WTC11 (cell line): ENCODE measurements around the gene PAMR1. TPM values are rescaled to one million over a fixed set of nuclear protein-coding genes. Genes with fewer than 3 reads are reported as not detected.
A peak's percentile ranks its signal among the peaks of the same experiment; 100 is the strongest.

Experiments
- ATAC-seq: fragments of 200-7000 bp; cut with Tn5 transposase; 2 replicates; pipeline ENCODE4 v1.10.0; 2021; ENCODE audit warnings: mild to moderate bottlenecking, moderate library complexity
- Bru-seq: library from RNA; stranded (reverse); fragments of 400-500 nt; gene quantifications from one replicate; lab custom pipeline; 2021; lab: Mats Ljungman, UMichigan
- CTCF ChIA-PET: fragments of 300-600 bp; sonication (Branson Sonifier 250); formaldehyde crosslinking; loops from one replicate; lab custom pipeline; 2021; ENCODE audit warnings: antibody characterized with exemption; lab: Charles Lee
- POLR2A ChIA-PET: fragments of 350-600 bp; sonication (Branson Sonifier 250); formaldehyde crosslinking; loops from one replicate; lab custom pipeline; 2021; ENCODE audit warnings: antibody characterized with exemption; lab: Charles Lee
- DNase-seq: peaks from one replicate; pipeline ENCODE4 v3.0.0; 2021; ENCODE audit warnings: low spot score
- H3K27ac Mint-ChIP-seq: 2 replicates; pipeline ENCODE4 v1.8.0; 2021; ENCODE audit warnings: mixed read lengths
- H3K27me3 Mint-ChIP-seq: 2 replicates; pipeline ENCODE4 v1.8.0; 2021; ENCODE audit warnings: low read depth, mild to moderate bottlenecking, moderate library complexity, mixed read lengths
- H3K36me3 Mint-ChIP-seq: 2 replicates; pipeline ENCODE4 v1.8.0; 2021; ENCODE audit warnings: mixed read lengths
- H3K4me1 Mint-ChIP-seq: 2 replicates; pipeline ENCODE4 v1.8.0; 2022; ENCODE audit warnings: mixed read lengths
- H3K4me3 Mint-ChIP-seq: 2 replicates; pipeline ENCODE4 v1.8.0; 2021; ENCODE audit warnings: mild to moderate bottlenecking, moderate library complexity, mixed read lengths
- H3K9me3 Mint-ChIP-seq: 2 replicates; pipeline ENCODE4 v1.8.0; 2021; ENCODE audit warnings: mixed read lengths
- FOXK1 ChIP-seq: sonication (generic); formaldehyde crosslinking; IDR thresholded peaks from 2 replicates; pipeline ENCODE4 v1.8.0; 2022; ENCODE audit warnings: mild to moderate bottlenecking, moderate library complexity, missing genetic modification reagents
- GRHL2 ChIP-seq: fragments of 250-450 bp; sonication (Bioruptor Pico); IDR thresholded peaks from 2 replicates; pipeline ENCODE4 v1.8.0; 2022; ENCODE audit warnings: mild to moderate bottlenecking, moderate library complexity; ENCODE audit not compliant: insufficient replicate concordance, severe bottlenecking
- JAZF1 ChIP-seq: fragments of 250-450 bp; sonication (Bioruptor Pico); IDR thresholded peaks from 2 replicates; pipeline ENCODE4 v1.9.0; 2021; ENCODE audit warnings: moderate library complexity, mild to moderate bottlenecking, inconsistent platforms
- KAT7 ChIP-seq: sonication (generic); formaldehyde crosslinking; IDR thresholded peaks from 2 replicates; pipeline ENCODE4 v1.8.1; 2023; ENCODE audit warnings: missing genetic modification reagents, mild to moderate bottlenecking, borderline replicate concordance
- NFYB ChIP-seq: sonication (generic); formaldehyde crosslinking; conservative IDR thresholded peaks from 2 replicates; pipeline ENCODE4 v1.8.0; 2022; ENCODE audit warnings: low read depth, missing genetic modification reagents
- NR1H2 ChIP-seq: sonication (generic); formaldehyde crosslinking; IDR thresholded peaks from 2 replicates; pipeline ENCODE4 v1.9.0; 2021; ENCODE audit warnings: mild to moderate bottlenecking, moderate library complexity, missing genetic modification reagents
- RELA ChIP-seq: sonication (generic); formaldehyde crosslinking; IDR thresholded peaks from 2 replicates; pipeline ENCODE4 v1.8.1; 2022; ENCODE audit warnings: missing genetic modification reagents, mild to moderate bottlenecking, borderline replicate concordance
- SMAD3 ChIP-seq: sonication (generic); formaldehyde crosslinking; IDR thresholded peaks from 2 replicates; pipeline ENCODE4 v1.8.0; 2022; ENCODE audit warnings: missing genetic modification reagents, mild to moderate bottlenecking, borderline replicate concordance
- TEAD1 ChIP-seq: sonication (generic); formaldehyde crosslinking; IDR thresholded peaks from 2 replicates; pipeline ENCODE4 v1.8.0; 2022; ENCODE audit warnings: mild to moderate bottlenecking, missing genetic modification reagents
- ZNF219 ChIP-seq: sonication (generic); formaldehyde crosslinking; IDR thresholded peaks from 2 replicates; pipeline ENCODE4 v1.8.0; 2023; ENCODE audit warnings: missing genetic modification reagents, mild to moderate bottlenecking, borderline replicate concordance
- ZNF232 ChIP-seq: sonication (generic); formaldehyde crosslinking; IDR thresholded peaks from 2 replicates; pipeline ENCODE4 v1.8.0; 2022; ENCODE audit warnings: mild to moderate bottlenecking, missing genetic modification reagents
- ZNF423 ChIP-seq: fragments of 250-450 bp; sonication (Bioruptor Pico); IDR thresholded peaks from 2 replicates; pipeline ENCODE4 v2.1.2; 2022; ENCODE audit warnings: mild to moderate bottlenecking, moderate library complexity
- long read RNA-seq, 3 experiments: library from RNA in 1 of 3; library from capped mRNA in 1 of 3; library from polyadenylated mRNA in 1 of 3; unstranded in 2 of 3; stranded (forward) in 1 of 3; transcript quantifications; one replicate each; pipeline ENCODE4 v2.0.0, GENCODE V29; 2021
- total RNA-seq: library from RNA; stranded (reverse); gene quantifications from 3 replicates; pipeline ENCODE4 v1.2.3, GENCODE V29; 2021
- TF ChIP-seq, protein P1 (sequence below): sonication (generic); formaldehyde crosslinking; IDR thresholded peaks from 2 replicates; pipeline ENCODE4 v1.8.1; 2023; ENCODE audit warnings: mild to moderate bottlenecking, missing genetic modification reagents
- TF ChIP-seq, protein P2 (sequence below): sonication (generic); formaldehyde crosslinking; IDR thresholded peaks from 2 replicates; pipeline ENCODE4 v1.8.0; 2023; ENCODE audit warnings: mild to moderate bottlenecking, missing genetic modification reagents
- TF ChIP-seq, protein P3 (sequence below): sonication (generic); formaldehyde crosslinking; IDR thresholded peaks from 2 replicates; pipeline ENCODE4 v1.8.0; 2022; ENCODE audit warnings: mild to moderate bottlenecking, missing genetic modification reagents
- TF ChIP-seq, protein P4 (sequence below): sonication (generic); formaldehyde crosslinking; conservative IDR thresholded peaks from 2 replicates; pipeline ENCODE4 v1.8.1; 2022; ENCODE audit warnings: mild to moderate bottlenecking, missing genetic modification reagents
- TF ChIP-seq, protein P5 (sequence below): sonication (generic); formaldehyde crosslinking; IDR thresholded peaks from 2 replicates; pipeline ENCODE4 v1.8.0; 2023; ENCODE audit warnings: missing genetic modification reagents, mild to moderate bottlenecking, borderline replicate concordance
- TF ChIP-seq, protein P6 (sequence below): fragments of 200-600 bp; IDR thresholded peaks from 2 replicates; pipeline ENCODE4 v1.8.0; 2022; ENCODE audit warnings: antibody characterized with exemption

The PAMR1 gene
- 2.3 to 3.2 TPM (median 2.8 TPM) in 3 replicates for total RNA-seq
- Bru-seq, nascent RNA, result percentile 36 among the genes with signal in this experiment
- long read RNA-seq, experiment 1, partial matches to known transcripts, result 0 of 7 reads
- long read RNA-seq, experiment 1, other reads (novel, unspliced or antisense), result 1 of 7 reads
- long read RNA-seq, experiment 2, partial matches to known transcripts, result 0 of 2 reads
- long read RNA-seq, experiment 2, other reads (novel, unspliced or antisense), result 0 of 2 reads
- long read RNA-seq, experiment 3, partial matches to known transcripts, result 3 of 3 reads
- long read RNA-seq, experiment 3, other reads (novel, unspliced or antisense), result 0 of 3 reads

- Mint-ChIP-seq H3K36me3 (no peaks in the 10 kb centered on the region; the same call in 1 of the 2 replicates), H3K4me3 (peak within 1 kb of the TSS; percentile 84), H3K27ac (no peak within 1 kb of the TSS), H3K9me3 (peaks cover 8% of the 10 kb centered on the region), H3K27me3 (peaks cover 71% of the 10 kb centered on the region), H3K4me1 (peaks cover 26% of the 10 kb centered on the region)
- DNase-seq (peak; percentile 72), ATAC-seq (peak; percentile 81)
- ChIA-PET CTCF (interaction anchor here (0.6 to 3.3 kb wide), 14 partner anchors 11 to 740 kb away, joined by 3 to 28 read pairs (median 3); partner anchors contain the start of genes FJX1 and SLC1A2), POLR2A (interaction anchor here (0.8 to 1.2 kb wide), 3 partner anchors 9 to 547 kb away, joined by 3 read pairs; no protein-coding TSS in a partner anchor)
- TF ChIP-seq SMAD3 (CRISPR knock-in tag) (no peak), GRHL2 (CRISPR knock-in tag) (no peak), ZNF423 (CRISPR knock-in tag) (peak; percentile 49), ZNF232 (CRISPR knock-in tag) (no peak), NR1H2 (no peak), ZNF219 (CRISPR knock-in tag) (no peak), TEAD1 (CRISPR knock-in tag) (no peak), FOXK1 (CRISPR knock-in tag) (no peak), RELA (0 out of 2 replicates have a peak, but pooled peaks have one; percentile 46), KAT7 (CRISPR knock-in tag) (no peak), JAZF1 (CRISPR knock-in tag) (no peak), NFYB (CRISPR knock-in tag) (no peak)
- TF ChIP-seq, protein P1, sequence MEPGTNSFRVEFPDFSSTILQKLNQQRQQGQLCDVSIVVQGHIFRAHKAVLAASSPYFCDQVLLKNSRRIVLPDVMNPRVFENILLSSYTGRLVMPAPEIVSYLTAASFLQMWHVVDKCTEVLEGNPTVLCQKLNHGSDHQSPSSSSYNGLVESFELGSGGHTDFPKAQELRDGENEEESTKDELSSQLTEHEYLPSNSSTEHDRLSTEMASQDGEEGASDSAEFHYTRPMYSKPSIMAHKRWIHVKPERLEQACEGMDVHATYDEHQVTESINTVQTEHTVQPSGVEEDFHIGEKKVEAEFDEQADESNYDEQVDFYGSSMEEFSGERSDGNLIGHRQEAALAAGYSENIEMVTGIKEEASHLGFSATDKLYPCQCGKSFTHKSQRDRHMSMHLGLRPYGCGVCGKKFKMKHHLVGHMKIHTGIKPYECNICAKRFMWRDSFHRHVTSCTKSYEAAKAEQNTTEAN (CRISPR knock-in tag), result no peak
- TF ChIP-seq, protein P2, sequence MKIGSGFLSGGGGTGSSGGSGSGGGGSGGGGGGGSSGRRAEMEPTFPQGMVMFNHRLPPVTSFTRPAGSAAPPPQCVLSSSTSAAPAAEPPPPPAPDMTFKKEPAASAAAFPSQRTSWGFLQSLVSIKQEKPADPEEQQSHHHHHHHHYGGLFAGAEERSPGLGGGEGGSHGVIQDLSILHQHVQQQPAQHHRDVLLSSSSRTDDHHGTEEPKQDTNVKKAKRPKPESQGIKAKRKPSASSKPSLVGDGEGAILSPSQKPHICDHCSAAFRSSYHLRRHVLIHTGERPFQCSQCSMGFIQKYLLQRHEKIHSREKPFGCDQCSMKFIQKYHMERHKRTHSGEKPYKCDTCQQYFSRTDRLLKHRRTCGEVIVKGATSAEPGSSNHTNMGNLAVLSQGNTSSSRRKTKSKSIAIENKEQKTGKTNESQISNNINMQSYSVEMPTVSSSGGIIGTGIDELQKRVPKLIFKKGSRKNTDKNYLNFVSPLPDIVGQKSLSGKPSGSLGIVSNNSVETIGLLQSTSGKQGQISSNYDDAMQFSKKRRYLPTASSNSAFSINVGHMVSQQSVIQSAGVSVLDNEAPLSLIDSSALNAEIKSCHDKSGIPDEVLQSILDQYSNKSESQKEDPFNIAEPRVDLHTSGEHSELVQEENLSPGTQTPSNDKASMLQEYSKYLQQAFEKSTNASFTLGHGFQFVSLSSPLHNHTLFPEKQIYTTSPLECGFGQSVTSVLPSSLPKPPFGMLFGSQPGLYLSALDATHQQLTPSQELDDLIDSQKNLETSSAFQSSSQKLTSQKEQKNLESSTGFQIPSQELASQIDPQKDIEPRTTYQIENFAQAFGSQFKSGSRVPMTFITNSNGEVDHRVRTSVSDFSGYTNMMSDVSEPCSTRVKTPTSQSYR, result no peak
- TF ChIP-seq, protein P3, sequence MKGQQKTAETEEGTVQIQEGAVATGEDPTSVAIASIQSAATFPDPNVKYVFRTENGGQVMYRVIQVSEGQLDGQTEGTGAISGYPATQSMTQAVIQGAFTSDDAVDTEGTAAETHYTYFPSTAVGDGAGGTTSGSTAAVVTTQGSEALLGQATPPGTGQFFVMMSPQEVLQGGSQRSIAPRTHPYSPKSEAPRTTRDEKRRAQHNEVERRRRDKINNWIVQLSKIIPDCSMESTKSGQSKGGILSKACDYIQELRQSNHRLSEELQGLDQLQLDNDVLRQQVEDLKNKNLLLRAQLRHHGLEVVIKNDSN (CRISPR knock-in tag), result no peak
- TF ChIP-seq, protein P4, sequence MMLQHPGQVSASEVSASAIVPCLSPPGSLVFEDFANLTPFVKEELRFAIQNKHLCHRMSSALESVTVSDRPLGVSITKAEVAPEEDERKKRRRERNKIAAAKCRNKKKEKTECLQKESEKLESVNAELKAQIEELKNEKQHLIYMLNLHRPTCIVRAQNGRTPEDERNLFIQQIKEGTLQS (CRISPR knock-in tag), result no peak
- TF ChIP-seq, protein P5, sequence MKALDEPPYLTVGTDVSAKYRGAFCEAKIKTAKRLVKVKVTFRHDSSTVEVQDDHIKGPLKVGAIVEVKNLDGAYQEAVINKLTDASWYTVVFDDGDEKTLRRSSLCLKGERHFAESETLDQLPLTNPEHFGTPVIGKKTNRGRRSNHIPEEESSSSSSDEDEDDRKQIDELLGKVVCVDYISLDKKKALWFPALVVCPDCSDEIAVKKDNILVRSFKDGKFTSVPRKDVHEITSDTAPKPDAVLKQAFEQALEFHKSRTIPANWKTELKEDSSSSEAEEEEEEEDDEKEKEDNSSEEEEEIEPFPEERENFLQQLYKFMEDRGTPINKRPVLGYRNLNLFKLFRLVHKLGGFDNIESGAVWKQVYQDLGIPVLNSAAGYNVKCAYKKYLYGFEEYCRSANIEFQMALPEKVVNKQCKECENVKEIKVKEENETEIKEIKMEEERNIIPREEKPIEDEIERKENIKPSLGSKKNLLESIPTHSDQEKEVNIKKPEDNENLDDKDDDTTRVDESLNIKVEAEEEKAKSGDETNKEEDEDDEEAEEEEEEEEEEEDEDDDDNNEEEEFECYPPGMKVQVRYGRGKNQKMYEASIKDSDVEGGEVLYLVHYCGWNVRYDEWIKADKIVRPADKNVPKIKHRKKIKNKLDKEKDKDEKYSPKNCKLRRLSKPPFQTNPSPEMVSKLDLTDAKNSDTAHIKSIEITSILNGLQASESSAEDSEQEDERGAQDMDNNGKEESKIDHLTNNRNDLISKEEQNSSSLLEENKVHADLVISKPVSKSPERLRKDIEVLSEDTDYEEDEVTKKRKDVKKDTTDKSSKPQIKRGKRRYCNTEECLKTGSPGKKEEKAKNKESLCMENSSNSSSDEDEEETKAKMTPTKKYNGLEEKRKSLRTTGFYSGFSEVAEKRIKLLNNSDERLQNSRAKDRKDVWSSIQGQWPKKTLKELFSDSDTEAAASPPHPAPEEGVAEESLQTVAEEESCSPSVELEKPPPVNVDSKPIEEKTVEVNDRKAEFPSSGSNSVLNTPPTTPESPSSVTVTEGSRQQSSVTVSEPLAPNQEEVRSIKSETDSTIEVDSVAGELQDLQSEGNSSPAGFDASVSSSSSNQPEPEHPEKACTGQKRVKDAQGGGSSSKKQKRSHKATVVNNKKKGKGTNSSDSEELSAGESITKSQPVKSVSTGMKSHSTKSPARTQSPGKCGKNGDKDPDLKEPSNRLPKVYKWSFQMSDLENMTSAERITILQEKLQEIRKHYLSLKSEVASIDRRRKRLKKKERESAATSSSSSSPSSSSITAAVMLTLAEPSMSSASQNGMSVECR (CRISPR knock-in tag), result 0 out of 2 replicates have a peak, but pooled peaks have one; percentile 18
- TF ChIP-seq, protein P6, sequence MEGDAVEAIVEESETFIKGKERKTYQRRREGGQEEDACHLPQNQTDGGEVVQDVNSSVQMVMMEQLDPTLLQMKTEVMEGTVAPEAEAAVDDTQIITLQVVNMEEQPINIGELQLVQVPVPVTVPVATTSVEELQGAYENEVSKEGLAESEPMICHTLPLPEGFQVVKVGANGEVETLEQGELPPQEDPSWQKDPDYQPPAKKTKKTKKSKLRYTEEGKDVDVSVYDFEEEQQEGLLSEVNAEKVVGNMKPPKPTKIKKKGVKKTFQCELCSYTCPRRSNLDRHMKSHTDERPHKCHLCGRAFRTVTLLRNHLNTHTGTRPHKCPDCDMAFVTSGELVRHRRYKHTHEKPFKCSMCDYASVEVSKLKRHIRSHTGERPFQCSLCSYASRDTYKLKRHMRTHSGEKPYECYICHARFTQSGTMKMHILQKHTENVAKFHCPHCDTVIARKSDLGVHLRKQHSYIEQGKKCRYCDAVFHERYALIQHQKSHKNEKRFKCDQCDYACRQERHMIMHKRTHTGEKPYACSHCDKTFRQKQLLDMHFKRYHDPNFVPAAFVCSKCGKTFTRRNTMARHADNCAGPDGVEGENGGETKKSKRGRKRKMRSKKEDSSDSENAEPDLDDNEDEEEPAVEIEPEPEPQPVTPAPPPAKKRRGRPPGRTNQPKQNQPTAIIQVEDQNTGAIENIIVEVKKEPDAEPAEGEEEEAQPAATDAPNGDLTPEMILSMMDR, result no peak
These were observed at the start of gene PAMR1 for GRCh38 chr11:35525501-35526175. PAMR1 (minus strand) TSS chr11:35525616; CDS start chr11:35525585, 31 bp downstream.
